ENCODE results near the gene CCDC15.

Gene CCDC15, protein sequence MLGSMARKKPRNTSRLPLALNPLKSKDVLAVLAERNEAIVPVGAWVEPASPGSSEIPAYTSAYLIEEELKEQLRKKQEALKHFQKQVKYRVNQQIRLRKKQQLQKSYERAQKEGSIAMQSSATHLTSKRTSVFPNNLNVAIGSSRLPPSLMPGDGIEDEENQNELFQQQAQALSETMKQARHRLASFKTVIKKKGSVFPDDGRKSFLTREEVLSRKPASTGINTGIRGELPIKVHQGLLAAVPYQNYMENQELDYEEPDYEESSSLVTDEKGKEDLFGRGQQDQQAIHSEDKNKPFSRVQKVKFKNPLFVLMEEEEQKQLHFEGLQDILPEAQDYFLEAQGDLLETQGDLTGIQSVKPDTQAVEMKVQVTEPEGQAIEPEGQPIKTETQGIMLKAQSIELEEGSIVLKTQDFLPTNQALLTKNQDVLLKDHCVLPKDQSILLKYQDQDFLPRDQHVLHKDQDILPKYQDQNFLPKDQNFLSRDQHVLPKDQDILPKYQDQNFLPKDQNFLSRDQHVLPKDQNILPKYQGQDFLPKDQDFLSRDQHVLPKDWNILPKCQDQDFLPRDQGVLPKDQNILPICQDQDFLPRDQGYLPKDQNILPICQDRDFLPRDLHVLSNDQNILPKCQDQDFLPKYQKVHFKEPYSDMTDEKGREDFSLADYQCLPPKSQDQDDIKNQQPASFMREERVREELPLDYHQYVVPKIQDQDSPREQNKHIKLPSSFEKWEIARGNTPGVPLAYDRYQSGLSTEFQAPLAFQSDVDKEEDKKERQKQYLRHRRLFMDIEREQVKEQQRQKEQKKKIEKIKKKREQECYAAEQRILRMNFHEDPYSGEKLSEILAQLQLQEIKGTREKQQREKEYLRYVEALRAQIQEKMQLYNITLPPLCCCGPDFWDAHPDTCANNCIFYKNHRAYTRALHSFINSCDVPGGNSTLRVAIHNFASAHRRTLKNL

DNA sequence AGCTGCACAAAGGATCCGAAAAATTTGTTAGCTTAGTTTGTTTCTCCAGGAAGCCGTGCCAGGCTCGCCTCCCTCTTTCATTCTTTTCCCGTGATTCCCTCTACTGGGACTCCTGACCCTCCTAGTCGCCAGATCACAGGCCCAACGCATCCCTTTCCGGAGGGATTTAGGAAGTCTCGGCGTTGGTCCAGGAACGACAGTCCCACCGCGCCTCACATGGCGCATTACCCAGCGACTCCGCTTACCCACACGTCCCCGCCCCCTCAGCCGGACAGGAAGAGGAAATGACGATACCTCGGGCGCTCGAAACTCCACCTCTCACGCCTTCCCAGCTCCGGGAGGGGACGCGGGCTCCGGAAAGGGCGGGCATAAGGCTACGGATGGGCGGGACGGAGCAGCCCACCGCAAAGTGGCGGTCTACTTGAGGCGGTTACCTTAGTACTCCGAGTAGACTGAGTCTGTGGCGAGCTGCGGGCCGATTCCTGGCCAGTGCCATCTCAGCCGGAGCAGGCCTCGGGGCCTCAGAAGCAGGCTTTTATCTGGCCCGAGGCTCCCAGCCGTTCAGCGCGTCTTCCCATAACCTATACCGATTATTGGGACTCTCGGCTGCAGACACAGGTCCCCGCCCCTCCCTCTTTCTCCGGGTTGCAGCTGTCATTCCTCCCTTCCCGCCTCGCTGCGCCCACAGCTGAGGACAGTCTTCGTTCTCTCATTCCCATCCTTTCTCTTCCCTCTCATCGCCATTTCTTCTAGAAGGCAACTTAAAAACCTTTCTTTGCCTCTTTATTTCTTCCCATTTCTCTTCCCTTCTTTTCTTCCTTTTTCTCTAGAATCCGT, at the start of gene CCDC15:
TSS of gene CCDC15 (plus strand) at position 450 of the 837 bp plus-strand sequence. CDS start 531 bp downstream, outside the sequence.
- peak; percentile 77 for DNase-seq

DNA sequence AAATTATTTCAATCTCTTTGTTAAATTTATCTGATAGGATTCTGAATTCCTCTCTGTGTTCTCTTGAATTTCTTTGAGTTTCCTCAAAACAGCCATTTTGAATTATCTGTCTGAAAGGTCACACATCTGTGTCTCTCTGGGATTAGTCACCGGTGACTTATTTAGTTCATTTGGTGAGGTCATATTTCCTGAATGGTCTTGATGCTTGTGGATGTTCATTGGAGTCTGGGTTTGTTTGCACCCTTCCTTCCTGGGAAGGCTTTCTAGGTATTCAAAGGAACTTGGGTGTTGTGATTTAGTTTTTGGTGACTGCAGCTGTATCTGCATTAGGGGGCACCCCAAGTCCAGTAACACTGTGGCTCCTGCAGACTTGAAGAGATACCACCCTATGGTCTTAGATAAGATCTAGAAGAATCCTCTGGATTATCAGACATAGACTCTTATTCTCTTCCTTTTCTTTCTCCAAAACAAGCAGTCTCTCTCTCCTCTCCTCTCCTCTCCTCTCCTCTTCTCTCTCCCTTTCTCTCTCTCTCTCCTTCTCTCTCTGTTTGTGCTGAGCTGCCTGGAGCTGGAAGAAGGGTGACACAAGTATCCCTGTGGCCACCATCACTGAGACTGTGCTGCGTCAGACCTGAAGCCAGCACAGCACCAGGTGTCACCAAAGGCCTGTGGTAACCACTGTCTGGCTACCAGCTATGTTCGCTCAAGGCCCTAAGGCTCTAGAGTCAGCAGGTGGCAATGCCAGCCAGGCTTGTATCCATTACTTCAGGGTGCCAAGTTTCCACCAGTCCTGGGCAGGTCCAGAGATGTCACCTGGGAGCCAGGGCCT, 38.2 kb upstream of the CCDC15 start:
- DNase-seq, result no peak

DNA sequence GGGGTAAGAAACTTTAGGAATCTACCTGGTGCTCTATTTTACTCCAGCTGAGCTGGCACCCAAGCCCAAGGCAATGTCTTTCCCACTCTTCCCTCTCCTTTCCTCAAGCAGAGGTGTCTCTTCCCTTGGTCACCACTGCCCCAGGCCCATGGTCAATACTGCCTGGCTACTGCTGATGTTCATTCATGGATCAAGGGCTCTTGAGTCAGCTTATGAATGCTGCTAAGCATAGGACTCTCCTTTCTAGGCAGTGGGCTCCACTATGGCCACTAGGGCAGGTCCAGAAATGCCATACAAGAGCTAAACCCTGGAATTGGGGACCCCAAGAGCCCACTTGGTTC, 37.7 kb upstream of the CCDC15 start:
- DNase-seq, result no peak

DNA sequence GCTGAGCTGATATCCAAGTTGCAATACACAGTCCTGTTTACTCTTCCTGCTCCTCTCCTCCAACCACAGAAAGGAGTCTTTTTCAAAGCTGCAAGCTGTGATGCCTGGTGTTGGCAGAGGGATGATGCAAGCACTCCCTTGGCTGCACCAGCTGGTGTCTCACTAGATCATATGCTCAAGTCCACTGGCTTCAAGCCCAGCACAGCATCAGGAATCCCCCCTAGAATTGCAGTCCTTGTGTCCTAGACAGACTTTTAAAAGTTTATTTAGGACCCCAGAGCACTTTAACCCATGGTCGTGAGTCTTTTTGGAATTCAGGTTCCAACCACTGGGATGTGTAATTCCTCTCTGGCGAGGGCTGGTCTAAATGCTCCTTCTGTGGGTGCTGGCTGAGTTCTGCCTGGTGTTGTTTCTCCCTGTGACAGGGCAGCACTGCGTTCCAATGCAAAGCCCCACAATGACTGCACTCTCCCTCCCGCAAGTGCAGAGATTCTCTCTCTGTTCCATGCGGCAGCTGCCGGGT, 36.8 kb upstream of the CCDC15 start:
- peak; percentile 40 for DNase-seq

DNA sequence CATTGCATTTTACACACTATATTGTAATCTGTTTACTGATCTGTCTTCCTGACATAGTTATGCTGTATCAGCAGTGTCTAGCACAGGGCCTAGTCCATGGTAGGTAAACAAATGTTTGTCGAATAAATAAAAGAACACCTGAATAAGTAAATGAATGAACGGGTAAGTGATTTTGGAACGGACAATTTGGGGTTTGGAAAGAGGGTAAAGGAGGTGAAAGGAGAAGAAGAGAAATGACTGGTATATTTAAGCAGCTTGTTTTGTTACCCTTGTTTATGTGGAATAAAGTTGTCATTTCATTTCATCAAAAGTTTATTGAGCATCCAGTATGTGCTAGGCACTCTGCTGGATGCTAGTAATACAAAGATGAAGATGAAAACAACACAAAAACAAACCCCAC, 35.1 kb upstream of the CCDC15 start, which contains the start of gene HEPN1:
TSS of gene HEPN1 (plus strand) at position 301 of the 400 bp plus-strand sequence.
- no peak for DNase-seq

DNA sequence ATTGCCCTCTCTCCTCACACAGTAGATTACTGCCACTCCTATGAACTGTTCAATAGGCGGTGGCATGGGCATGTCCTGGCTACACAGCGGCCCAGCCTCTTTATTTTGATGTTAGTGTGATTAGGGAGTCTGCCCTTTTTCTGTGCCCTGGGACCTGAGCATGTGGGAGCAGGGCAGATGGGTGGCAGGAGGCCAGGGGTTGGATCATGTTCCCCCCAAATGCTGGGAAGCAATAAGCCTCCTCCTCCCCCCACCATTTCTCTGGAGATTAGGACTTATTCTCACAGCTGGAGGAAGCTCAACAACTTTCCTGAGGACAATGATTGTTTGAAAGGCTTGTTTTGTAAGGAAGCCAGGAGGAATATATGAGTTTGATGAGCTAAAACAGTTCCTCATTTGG, 34.1 kb upstream of the CCDC15 start:
- DNase-seq, result no peak

DNA sequence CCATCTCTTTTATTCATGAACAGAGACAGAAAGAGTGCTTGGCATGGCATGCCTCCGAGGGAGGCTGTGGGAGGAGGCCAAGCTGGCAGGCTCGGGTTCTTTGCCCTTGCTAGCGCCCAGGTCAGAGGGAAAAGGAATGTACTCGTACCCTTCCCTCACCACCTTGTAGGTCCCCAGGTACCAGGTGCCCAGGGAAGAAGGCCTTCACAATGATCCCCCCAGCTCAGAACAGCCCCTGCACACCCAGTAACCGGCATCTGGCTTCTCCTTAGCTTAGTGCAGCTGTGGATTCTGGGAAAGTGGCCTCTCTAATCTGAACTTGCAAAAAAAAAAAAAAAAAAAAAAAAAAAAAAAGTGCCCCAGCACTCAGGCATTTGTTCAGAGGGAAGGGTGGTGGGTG, 33.6 kb upstream of the CCDC15 start:
- no peak for DNase-seq

DNA sequence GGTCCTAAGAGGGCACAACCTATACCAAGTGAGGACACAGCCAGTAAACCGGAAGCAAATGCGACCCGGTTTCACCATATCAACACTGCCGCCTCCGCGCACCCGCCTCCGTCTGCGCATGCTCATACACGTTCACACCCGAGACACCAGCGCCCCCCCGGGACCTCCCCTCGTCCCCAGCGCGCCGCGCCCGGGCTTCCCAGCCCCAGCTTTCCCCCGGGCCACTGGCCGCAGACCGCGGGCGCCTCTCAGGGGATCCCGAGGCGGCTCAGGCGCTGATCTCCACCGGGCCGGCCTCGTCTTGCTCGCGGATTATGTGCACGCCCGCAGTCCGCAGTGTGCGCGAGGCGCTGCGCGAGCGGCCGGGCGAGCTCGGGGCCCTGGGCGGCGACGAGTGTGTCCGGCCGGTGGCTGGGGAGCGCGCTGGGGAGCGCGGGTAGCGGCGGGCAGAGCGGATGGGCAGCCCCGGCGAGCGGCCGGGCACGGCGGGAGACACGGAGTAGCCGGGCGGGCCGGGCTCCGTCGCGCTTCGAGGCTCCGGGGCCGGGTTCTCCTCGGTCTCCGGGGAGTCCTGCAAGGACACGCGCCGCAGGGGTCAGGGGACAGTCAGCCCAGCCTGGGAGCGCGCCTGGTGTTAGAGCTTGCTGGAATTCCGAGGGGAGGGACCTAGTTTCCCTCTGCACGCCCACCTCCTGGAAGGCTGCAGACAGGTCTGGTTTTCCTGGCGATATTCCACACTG, 33.0 kb upstream of the CCDC15 start:
- DNase-seq, result no peak

DNA sequence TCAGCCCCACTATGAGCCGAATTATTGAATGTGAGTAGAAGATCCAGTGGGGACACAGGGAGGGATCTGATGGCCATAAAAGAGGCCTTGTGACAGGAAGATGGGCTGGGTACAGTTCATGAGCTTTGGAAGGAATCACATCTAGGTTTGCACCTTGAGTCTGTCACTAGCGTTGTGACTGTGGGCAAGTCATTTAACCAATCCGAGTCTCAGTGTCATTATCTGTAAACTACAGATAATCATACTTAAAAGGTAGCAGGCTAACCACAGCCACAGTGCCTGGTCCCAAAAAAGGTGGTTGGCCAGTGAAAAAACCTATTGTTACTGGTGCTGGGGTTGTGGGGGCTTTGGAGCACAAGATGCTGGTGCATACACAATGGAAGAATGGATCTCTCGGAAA, 31.2 kb upstream of the CCDC15 start:
- DNase-seq, result no peak

DNA sequence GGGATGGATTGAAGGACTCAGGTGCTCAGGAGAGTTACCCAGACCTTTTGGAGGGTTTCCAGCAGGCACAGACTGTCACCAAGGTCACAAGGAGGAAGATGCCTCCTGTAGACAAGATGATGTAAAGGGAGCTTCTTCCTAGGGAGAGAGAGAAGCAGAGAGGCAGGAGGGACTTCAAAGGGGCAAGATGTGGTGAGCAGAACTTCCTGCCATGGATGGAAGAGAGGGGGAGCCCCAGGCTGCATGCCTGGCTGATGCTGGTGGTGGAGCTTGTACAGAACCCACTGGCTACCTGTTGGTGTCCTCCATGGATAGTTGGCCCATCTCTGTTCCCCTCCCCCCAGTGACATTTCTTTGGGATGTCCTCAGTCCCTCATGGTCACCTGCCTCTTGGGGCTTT, 30.7 kb upstream of the CCDC15 start:
- no peak for DNase-seq

DNA sequence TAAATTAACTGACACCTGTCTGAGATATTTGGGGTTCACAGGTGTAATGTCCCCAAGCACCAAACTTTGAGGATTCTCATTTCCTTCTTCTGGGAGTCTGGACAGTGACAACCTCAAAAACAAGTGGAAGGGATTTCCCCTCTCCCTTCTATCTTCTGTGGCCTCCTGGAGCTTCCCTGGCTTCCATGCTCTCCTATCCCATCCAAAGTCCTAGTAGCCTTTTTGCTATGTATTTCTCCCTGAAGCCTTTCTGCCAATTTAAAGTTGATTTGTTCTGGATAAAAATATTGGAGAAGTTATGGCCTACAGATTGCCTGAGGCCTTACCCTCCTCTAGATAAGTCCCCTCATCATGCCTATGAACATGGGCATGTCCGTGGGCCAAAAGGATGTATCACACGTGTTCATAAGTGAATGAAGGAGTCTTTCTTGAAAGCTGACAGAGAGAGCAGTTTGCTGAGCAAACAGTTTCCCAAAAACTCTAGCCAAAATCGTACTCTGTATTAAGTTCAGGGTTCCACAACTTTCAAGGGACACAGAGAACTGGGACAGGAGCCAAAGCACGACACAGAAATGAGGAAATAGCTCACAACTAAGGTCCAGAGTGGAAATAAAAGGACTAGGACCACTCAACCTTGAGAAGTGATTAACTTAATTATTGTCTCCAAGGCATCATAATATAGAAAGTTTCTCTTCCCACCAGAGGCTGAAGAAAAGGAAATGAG, 24.9 kb upstream of the CCDC15 start:
- no peak for DNase-seq

DNA sequence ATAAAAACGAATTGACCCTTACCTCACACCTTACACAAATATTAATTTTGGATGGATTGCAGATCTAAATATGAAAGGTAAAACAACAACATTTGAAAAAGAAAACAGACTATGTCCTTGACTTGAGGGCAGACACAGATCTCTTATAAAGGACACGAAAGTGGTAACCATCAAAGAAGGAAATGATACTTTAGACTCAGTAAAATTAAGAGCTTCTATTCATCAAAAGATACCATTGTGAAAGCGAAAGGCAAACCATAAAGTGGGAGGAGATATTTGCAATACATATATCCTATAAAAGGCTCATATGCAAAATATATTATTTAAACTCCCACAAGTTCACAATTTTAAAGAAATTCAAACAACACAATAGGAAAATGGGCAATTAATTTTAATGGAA, 23.2 kb upstream of the CCDC15 start:
- DNase-seq, result no peak

DNA sequence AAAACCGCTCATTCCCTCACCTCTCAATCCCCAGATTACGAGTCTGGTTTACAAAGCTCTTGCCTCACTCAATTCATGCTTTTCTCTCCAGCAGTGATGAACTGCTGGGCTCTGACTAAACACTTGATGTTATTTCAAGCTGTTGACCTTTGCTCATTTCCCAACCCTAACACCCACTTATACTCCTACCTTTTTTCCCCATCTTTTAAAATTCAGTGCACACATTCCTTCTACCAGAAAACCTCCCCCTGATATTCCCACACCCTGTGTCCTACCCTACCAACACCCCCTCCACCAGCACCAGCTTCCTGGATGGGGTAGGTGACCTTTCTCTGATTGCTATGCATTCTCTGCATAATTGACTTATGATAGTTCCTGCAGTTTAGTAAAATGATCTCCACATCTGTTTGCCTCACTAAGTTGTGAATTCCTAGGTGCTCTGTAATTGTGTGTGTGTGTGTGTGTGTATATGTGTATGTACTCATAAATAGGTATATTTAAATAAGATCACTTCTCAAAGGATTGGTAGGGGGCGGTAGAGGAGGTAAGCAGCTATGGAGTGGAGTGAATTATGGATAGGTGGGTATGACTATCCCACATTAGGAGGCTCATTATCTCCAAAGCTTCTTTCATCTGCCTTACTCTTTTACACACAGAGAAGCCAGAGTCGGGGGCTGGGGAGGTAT, 19.0 kb upstream of the CCDC15 start:
- DNase-seq, result no peak

DNA sequence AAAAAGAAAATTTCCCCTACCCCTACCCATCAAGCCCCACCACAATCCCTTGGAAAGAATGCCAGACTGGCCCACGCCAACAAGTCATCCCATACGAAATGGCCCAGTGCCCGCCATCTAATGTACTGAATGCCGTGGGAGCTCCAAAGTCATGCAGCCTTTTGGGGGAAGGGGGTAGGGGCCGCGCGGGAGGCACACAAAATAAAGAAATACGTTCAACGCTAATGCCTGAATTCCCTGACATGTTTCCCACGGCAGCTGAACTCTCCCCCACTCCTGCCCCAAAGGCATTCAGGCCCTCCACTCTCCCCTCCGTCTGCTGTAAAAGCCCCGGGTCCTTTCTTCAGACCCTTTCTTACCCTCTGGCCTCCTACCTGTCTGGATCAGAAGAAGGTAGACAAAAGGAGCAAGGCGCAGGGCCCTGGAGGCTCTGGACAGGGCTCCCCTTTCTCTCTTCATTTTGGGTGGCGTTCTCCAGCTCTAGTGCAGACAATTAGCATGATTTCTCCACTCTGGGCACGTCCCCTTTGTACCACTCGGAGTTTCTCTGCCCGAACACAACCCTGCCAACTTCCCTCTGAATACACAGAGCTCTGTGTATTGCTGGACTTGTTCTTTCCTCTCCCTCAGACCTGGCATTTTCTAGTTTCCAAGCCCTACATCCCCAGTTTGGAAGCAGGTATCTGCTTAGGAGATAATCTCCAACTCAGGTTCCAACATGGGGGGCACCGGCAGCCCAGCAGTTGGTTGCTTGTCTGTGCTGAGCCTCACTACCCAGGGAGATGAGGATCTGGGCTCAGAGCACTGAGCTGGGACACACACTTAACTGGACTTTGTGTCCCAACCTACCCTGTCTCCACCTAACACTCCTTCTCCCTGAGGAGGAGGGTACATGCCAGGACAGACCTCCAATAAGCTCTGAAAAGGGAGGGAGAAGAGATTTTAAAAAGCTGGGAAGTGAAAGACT, 18.2 kb upstream of the CCDC15 start, which contains the start of gene HEPACAM:
TSS of gene HEPACAM (minus strand) at position 500 of the 967 bp plus-strand sequence. CDS start at position 459, 41 bp downstream.
- no peak for DNase-seq

DNA sequence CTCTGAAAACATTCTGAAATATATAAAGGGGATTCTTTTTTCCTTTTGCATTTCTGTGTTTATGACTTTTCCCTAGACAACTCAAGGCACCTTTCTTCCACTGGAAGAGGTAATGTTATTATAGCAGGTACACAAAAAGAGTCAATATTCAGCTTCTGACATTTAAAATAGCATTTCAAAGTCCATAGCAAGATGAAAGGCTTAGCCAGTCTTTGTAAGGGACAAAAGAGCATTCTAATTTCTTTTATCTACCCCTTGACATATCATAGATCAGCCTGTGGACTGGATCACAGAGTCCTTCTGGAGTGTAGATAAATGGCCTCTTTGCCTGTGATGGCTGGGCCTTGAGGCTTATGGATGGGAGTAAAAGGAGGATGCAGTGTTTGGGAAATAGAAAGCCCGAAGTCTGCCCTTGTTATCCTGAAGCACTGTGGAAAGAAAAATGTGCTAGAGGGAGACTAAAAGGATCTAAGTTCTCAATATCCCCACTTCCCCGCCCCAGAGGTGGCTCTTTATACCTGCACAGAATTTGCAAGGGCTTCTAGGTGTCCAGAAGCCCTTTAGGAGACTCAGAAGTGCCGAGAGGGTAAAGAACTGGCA, 16.6 kb upstream of the CCDC15 start:
- DNase-seq, result no peak

DNA sequence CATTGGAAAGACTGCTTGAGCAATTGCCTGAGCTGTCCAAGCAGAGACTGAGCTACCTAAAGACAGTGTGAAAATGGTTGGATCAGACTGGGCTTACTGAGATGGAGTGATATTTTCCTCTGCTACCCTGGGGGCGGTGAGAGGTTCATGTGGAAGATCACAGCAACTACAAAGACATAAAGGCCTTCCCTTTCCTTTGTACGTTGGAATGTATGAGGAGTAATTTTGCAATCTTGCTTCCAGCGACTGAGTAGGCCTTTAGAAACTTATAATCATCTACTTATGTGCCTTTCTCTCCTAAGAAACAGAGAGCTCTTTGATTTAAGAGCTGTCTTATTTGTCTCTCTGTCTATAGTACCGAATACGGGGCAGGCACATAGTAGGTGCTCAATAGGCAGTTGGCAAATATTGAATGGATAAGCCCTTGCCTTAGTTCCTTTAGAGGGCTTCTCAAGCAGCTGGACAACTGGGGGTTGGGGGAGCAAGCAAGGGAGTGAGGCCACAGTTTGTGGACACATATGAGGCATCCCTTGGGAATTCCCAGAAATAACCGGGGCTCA, 15.7 kb upstream of the CCDC15 start:
- DNase-seq, result no peak

DNA sequence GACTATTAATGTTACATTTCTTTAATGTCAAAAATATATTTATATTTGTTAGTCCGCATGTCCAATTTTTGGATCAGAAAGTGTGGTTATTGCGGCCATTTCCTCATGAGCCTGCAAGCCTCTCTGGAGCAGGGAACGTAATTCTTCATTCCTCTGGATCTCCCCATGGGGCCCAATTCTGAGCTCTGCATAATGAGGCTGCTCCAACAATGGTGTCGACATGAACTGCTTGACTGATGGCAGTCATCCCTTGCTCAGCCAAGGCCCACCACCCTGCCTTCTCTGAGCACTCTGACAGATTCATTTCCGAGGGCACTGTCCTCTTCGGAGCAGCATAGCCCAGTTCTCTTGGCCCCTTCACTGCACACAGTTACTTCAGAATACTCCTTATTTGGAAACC, 15.0 kb upstream of the CCDC15 start:
- no peak for DNase-seq

DNA sequence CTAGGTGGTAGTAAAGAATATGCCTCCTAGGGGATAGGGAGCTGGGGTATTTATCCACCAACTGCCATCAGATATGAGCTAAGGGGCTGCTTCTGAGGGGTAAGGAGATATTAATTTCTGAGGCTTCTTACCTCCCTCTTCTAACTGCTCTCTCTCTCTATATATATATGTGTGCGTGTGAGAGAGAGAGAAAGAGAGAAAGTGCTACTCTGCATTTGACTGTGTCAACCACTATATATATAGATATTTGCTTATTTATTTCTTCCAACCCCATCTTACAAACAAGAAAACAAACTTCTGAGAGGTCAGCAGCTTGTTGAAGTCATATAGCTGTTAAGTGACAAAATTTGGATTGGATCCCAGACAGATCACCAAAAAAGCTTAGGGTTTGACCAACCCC, 12.3 kb upstream of the CCDC15 start:
- DNase-seq, result no peak
